Type B pancreatic cell (in vitro differentiated cells): ENCODE data around the gene RTEL1. TPM values are rescaled to one million over a fixed set of nuclear protein-coding genes. Genes with fewer than 3 reads are reported as not detected.
"Not testable (repeated sequence)": the region's sequence is repeated elsewhere in the genome, so short reads cannot be mapped to it uniquely, and the experiment has no call there.

ENCODE experiments used
- DNase-seq: peaks from one replicate; pipeline ENCODE4 v3.0.0; 2021; ENCODE audit warnings: mixed read lengths; ENCODE audit not compliant: unreplicated experiment; ENCODE audit errors: extremely low spot score
- H3K27ac Mint-ChIP-seq: 2 replicates; pipeline ENCODE4 v1.8.0; 2021; ENCODE audit warnings: mild to moderate bottlenecking, mixed read lengths
- H3K27me3 Mint-ChIP-seq: 2 replicates; pipeline ENCODE4 v1.8.0; 2021; ENCODE audit warnings: mixed read lengths
- H3K36me3 Mint-ChIP-seq: 2 replicates; pipeline ENCODE4 v1.8.0; 2021; ENCODE audit warnings: mixed read lengths
- H3K4me1 Mint-ChIP-seq: one replicate; pipeline ENCODE4 v1.8.0; 2021; ENCODE audit warnings: mixed read lengths; ENCODE audit not compliant: unreplicated experiment
- H3K4me3 Mint-ChIP-seq: 2 replicates; pipeline ENCODE4 v1.8.0; 2021; ENCODE audit warnings: mild to moderate bottlenecking, mixed read lengths
- H3K9me3 Mint-ChIP-seq: 2 replicates; pipeline ENCODE4 v1.8.0; 2021; ENCODE audit warnings: mixed read lengths
- CTCF ChIP-seq: fragments of 200-600 bp; sonication (generic); conservative IDR thresholded peaks from 2 replicates; pipeline ENCODE4 v1.5.0; 2021; ENCODE audit warnings: antibody characterized with exemption, mild to moderate bottlenecking
- total RNA-seq: library from RNA; stranded (reverse); gene quantifications from 2 replicates; pipeline ENCODE4 v1.2.1, GENCODE V29; 2021; ENCODE audit warnings: low replicate concordance

RTEL1 gene
- total RNA-seq, 1 donor from 2014 or later = 39.2 TPM

GRCh38 chr20:63667858-63668257 lies 9.7 kb downstream of the RTEL1 start:
- Mint-ChIP-seq H3K4me3 (no peak overlapping the region), H3K27me3 (no peaks in the 10 kb centered on the region), H3K36me3 (peaks cover 9% of the 10 kb centered on the region), H3K9me3 (no peaks in the 10 kb centered on the region), H3K27ac (no peak overlapping the region), H3K4me1 (no peaks in the 10 kb centered on the region)
- no peak for DNase-seq
- no peak for TF ChIP-seq CTCF

- Mint-ChIP-seq H3K9me3 (no peaks in the 10 kb centered on the region), H3K27me3 (no peaks in the 10 kb centered on the region), H3K27ac (no peak overlapping the region), H3K4me1 (no peaks in the 10 kb centered on the region), H3K4me3 (no peak overlapping the region), H3K36me3 (peaks cover 9% of the 10 kb centered on the region)
- no peak for DNase-seq
- TF ChIP-seq CTCF = no peak
Observed at GRCh38 chr20:63668351-63668750, 10.2 kb downstream of the RTEL1 start.

- not testable (repeated sequence) for H3K9me3 Mint-ChIP-seq, H3K4me3 Mint-ChIP-seq, H3K27me3 Mint-ChIP-seq, H3K36me3 Mint-ChIP-seq, H3K27ac Mint-ChIP-seq, DNase-seq, H3K4me1 Mint-ChIP-seq
Observed at GRCh38 chr20:63671695-63672094, 13.6 kb downstream of the RTEL1 start.

- Mint-ChIP-seq H3K4me1 (no peaks in the 10 kb centered on the region), H3K27me3 (no peaks in the 10 kb centered on the region), H3K27ac (no peak overlapping the region), H3K9me3 (no peaks in the 10 kb centered on the region), H3K4me3 (no peak overlapping the region), H3K36me3 (peaks cover 9% of the 10 kb centered on the region)
- DNase-seq = no peak
- TF ChIP-seq CTCF = no peak
Observed at GRCh38 chr20:63672666-63673065, 14.6 kb downstream of the RTEL1 start.

GRCh38 chr20:63673951-63674350 lies 15.8 kb downstream of the RTEL1 start:
- no peak for DNase-seq
- no peak for TF ChIP-seq CTCF
- Mint-ChIP-seq H3K4me3 (no peak overlapping the region), H3K36me3 (peaks cover 4% of the 10 kb centered on the region), H3K27ac (no peak overlapping the region), H3K27me3 (no peaks in the 10 kb centered on the region), H3K4me1 (no peaks in the 10 kb centered on the region), H3K9me3 (no peaks in the 10 kb centered on the region)

GRCh38 chr20:63675681-63676368 lies 17.7 kb downstream of the RTEL1 start:
- Mint-ChIP-seq H3K4me1 (no peaks in the 10 kb centered on the region), H3K27me3 (no peaks in the 10 kb centered on the region), H3K9me3 (no peaks in the 10 kb centered on the region), H3K27ac (no peak overlapping the region), H3K4me3 (no peak overlapping the region), H3K36me3 (no peaks in the 10 kb centered on the region)
- no peak for TF ChIP-seq CTCF
- DNase-seq = no peak
